Stimulated activated CD8-positive, alpha-beta memory T cell treated with anti-CD3 and anti-CD28 coated beads, Interleukin-2, amount 100 ng/mL, for 1 hour (primary cell): Measurements from ENCODE around the gene RPL38.

Experiments
- DNase-seq, 2 donors: peaks; one replicate each; pipeline ENCODE4 v3.0.0-alpha.2; 2020; ENCODE audit warnings: low read depth in 2 of 2

Gene RPL38

GRCh38 chr17:74227271-74228080, 24.0 kb downstream of the RPL38 start:
- DNase-seq = no peak

GRCh38 chr17:74228306-74228978, 25.0 kb downstream of the RPL38 start:
- no peak for DNase-seq

DNA sequence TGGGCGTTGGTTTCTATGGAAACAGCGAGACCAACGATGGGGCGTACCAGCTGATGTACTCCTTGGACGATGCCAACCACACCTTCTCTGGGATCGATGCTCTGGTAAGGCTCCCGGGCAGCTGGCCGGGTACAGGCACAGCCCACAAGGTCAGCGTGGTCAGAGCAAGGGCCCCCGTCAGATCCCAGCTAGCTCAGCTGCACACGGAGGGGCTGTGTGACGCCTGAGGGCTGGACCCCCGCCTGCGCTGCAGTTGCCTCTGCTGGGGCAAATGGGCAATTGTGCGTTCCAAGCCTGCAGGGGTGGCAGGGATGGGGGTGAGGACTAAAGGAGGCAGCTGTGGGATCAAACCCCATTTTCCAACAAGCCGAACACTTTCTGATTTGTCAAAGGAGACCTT, 27.4 kb downstream of the RPL38 start:
- DNase-seq = no peak

DNA sequence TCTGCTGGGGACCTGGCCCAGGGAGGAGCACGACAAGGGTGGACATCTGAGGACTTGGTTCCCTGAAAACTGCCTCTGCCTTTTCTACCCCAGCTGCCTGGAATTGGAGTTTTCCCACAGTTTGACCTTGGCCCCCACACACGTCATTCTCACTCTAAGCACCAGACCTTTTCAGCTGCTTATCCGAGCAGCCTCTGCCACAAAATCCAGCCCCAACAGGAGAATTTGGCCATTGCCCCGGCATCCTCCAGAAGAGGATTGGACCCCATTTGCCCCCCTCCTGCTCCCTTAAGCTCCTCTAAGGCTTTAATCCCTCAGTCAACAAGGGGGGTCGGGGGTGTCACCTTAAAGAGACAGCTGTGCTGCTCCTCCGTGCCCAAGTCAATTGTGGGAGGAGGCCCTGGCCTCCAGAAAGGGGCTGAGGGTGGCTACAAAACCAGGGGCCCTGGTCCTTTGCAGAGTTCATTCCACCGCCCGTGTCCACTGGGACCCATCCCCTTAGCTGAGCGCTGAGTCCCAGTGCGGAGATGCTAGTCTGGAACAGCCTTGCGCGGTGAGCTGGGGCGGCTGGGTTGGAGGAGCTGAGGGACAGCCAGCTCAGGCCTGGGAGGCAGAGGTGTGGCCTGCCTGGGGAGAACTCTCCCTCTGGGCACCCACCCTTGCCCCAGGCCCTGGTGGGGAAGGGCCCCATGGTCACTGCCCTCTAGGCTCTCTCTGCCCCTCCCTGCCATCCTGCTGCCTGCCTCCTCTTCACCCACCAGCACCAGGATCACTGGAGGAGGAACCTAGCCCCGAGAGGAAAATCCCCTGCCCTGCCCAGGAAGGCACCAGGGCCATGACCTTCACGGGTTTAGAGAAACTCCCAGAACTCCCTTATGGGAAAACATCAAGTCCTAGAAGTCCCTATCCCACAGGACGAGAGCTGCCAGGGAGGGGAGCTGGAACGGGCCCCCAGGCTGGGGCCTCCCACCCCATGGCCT, 28.7 kb downstream of the RPL38 start:
- DNase-seq = no peak

DNA sequence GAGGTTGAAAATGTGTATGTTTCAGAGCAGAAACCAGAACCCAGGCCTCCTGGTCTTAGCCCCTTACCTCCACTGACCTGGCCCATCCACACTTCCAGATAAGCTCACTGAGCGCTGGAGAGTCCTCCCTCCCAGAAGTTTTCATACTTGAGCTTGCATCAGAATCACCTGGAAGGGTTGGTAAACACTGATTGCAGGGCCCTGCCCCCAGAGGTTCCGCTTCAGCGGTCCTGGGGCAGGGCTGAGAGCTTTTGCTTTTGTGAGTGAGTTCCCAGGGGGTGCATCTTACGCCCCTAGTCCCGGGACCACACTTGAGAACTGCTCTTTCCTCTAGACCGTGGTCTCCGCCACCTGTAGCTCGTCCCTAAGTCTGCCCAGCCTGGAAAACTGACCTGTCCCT, 30.5 kb downstream of the RPL38 start:
- DNase-seq = no peak

DNA sequence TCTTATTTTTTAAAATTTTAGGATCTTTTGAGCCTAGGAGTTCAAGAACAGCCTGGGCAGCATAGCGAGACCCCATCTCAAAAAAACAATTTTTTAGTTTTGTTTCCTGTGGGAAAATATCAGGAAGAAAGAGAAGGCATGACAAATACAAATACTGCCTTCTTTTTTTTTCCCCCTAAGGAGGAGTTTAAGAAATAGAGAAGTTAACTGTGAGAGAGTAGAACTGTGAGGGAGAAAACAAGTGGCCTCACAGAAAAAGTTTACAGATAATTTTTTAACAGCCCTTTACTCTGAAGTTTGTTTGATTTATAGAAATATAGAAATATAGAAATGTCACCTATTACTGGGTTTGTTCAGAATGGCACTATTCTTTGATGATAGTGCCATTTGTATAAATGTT, 31.0 kb downstream of the RPL38 start:
- no peak for DNase-seq

- DNase-seq = no peak
Measured at GRCh38 chr17:74235040-74235581, 31.6 kb downstream of the RPL38 start.

GRCh38 chr17:74235911-74236371, 32.5 kb downstream of the RPL38 start:
- no peak for DNase-seq

DNA sequence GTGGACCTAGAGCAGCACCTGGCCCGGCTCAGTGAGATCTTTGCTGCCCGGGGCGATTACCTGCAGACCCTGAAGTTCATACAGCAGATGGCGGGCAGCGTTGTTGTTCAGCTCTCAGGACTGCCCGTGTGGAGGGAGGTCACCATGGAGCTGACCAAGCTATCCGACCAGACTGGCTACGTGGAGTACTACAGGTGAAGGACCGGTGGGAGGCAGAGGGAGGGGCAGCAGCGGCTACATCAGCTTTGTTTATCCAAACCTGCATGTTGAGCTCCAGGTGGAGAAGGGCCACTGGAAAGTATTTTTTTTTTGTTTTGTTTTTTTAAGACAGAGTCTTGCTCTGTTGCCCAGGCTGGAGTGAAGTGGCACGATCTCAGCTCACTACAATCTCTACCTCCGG, 33.8 kb downstream of the RPL38 start:
- DNase-seq = no peak

GRCh38 chr17:74239172-74239571, 35.7 kb downstream of the RPL38 start:
- no peak for DNase-seq

DNA sequence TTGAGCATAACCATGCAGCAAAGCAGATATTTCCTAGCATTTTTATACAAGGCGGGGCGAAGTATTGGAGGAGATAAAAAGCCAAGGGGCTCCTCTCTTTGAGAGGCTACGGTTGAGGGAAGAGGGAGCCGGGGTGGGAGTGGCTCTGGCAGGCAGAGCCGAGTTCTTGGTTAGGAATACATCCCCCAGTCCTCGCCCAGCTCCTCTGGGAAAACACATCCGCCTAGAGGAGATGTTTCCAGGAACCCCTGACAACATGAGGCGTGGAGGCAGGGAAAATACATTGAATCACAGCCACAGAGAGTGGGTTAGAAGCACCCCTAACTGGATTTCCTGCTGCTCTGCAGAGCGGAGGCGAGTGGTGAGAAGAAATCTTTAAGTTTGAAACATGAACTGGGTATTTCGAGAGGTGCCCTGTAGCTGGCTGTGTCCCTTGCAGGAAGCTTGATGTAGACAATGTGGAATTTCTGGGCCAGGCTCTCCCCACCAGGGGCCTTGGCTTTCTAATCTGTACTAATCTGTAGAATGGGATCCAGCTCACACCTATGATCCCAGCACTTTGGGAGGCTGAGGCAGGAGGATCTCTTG, 37.2 kb downstream of the RPL38 start:
- no peak for DNase-seq

GRCh38 chr17:74241431-74241830, 38.0 kb downstream of the RPL38 start:
- DNase-seq = no peak

DNA sequence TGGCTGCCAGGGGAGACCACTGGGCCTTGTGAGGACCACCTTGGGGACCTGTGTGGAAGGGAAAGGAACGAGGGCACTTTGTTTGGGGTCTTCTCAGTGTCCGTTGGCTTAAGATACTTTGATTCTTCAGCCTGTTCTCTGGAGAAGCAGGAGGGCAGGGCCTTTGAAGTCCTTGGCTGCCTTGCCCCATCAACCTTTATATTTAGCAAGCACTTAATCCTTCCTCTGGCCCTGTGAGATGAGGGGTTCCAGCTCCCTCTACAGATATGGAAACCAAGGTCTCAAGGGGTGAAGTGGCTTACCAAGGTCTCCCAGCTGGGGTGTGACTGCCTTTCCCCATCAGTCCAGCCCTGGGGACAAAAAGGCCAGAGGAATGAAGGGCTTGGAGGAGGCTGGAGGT, 38.4 kb downstream of the RPL38 start:
- no peak for DNase-seq

- DNase-seq = no peak
Measured at GRCh38 chr17:74243013-74243755, 39.7 kb downstream of the RPL38 start.

- no peak for DNase-seq
Measured at GRCh38 chr17:74244128-74244527, 40.6 kb downstream of the RPL38 start.

GRCh38 chr17:74244548-74244947, 41.1 kb downstream of the RPL38 start:
- no peak for DNase-seq

DNA sequence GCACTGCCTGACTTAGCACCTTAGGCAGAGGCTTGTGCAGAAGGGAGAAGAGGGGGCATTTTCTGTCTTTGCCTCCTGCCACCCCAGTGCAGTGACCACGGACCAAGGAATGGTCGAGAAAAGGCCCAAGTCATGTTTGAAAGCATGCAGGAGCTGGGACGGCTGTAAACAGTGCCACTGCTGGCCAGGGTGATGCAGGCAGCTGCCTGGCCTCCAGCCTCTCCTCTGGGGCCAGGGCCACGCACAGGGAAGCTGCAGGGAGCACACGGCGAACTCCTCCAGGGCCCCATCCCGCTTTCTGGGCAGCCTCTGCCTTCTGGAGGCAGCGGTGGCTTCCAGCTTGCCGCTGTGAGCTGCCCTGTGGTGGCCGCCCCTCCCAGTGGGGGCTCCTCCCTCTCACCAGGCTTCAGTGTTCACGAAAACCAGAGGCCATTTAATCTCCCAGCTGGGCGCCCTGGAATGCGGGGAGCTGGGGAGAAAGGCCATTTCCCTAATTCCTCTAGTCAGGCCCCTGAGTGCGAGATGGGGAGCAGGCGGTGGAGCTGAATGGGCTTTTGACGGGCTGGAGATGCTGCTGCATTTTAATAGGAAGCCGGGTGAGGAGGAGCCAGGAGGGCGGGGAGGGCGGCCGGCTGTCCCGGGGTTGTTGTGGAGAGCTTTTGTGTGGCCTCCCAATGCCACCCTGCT, 41.8 kb downstream of the RPL38 start:
- DNase-seq = no peak

GRCh38 chr17:74245871-74246270, 42.4 kb downstream of the RPL38 start:
- DNase-seq = no peak

- no peak for DNase-seq
Measured at GRCh38 chr17:74249590-74250270, 46.3 kb downstream of the RPL38 start.
